DND-41 (cell line): Measurements from ENCODE around the gene PHF20.

ENCODE experiments used
- ATAC-seq: fragments of 200-7000 bp; cut with Tn5 transposase; 3 replicates; pipeline ENCODE4 v1.9.1; 2021; ENCODE audit warnings: low read depth; ENCODE audit not compliant: insufficient read depth
- DNase-seq: peaks from one replicate; pipeline ENCODE4 v3.0.0-alpha.2; 2020
- H2AFZ ChIP-seq: 2 replicates; pipeline ENCODE4 v1.6.0; 2012; ENCODE audit warnings: low read depth, low read length
- H3K27ac ChIP-seq: 2 replicates; pipeline ENCODE4 v1.5.1; 2012; ENCODE audit warnings: low read length, inconsistent platforms
- H3K27me3 ChIP-seq: fragments of 200-600 bp; sonication (generic); 2 replicates; pipeline ENCODE4 v1.6.0; 2012; ENCODE audit warnings: low read length, mild to moderate bottlenecking, inconsistent platforms; ENCODE audit not compliant: insufficient read depth, poor library complexity
- H3K36me3 ChIP-seq: 2 replicates; pipeline ENCODE4 v1.5.1; 2012; ENCODE audit warnings: low read length, inconsistent platforms; ENCODE audit not compliant: insufficient read depth
- H3K4me1 ChIP-seq: 2 replicates; pipeline ENCODE4 v1.5.1; 2012; ENCODE audit warnings: mild to moderate bottlenecking, low read length; ENCODE audit not compliant: insufficient read depth
- H3K4me2 ChIP-seq: 2 replicates; pipeline ENCODE4 v1.6.0; 2012; ENCODE audit warnings: mild to moderate bottlenecking, moderate library complexity, low read length, inconsistent platforms; ENCODE audit not compliant: insufficient read depth
- H3K4me3 ChIP-seq, 2 experiments: fragments of 200-600 bp in 1 of 2; shearing (Covaris generic) in 1 of 2; 2 replicates each; pipeline ENCODE4 v1.5.1; 2012 to 2016; ENCODE audit warnings: inconsistent platforms in 2 of 2, low read length in 2 of 2, mild to moderate bottlenecking in 2 of 2, low read depth in 1 of 2, moderate library complexity in 1 of 2
- H3K79me2 ChIP-seq: 2 replicates; pipeline ENCODE4 v1.6.0; 2012; ENCODE audit warnings: low read length, inconsistent platforms; ENCODE audit not compliant: insufficient read depth
- H3K9ac ChIP-seq: 2 replicates; pipeline ENCODE4 v1.6.0; 2012; ENCODE audit warnings: low read depth, mild to moderate bottlenecking, inconsistent platforms, low read length, moderate library complexity
- H3K9me3 ChIP-seq: 2 replicates; pipeline ENCODE4 v1.5.1; 2012; ENCODE audit warnings: low read length, moderate library complexity, mild to moderate bottlenecking, inconsistent platforms; ENCODE audit not compliant: insufficient read depth, severe bottlenecking
- H4K20me1 ChIP-seq: 2 replicates; pipeline ENCODE4 v1.6.0; 2012; ENCODE audit warnings: low read length; ENCODE audit not compliant: insufficient read depth
- CTCF ChIP-seq: IDR thresholded peaks from 2 replicates; pipeline ENCODE4 v1.5.1; 2012; ENCODE audit warnings: borderline replicate concordance, low read length, moderate library complexity, mild to moderate bottlenecking; ENCODE audit not compliant: poor library complexity, severe bottlenecking; ENCODE audit errors: extremely low read depth
- EZH2 ChIP-seq: IDR thresholded peaks from 3 replicates; pipeline ENCODE4 v1.6.1; 2012; ENCODE audit warnings: borderline replicate concordance, low read depth, mild to moderate bottlenecking, moderate library complexity, low read length, inconsistent platforms; ENCODE audit not compliant: severe bottlenecking

PHF20 gene

GRCh38 chr20:35903843-35904242 is 132.0 kb downstream of the PHF20 start:
- 0 out of 2 replicates have a peak, but pooled peaks cover 4% of the 10 kb centered on the region for H4K20me1 ChIP-seq
- H3K4me1 ChIP-seq, result no peaks in the 10 kb centered on the region
- H3K27me3 ChIP-seq, result no peaks in the 10 kb centered on the region
- H3K36me3 ChIP-seq, result peaks cover 63% of the 10 kb centered on the region
- no peak overlapping the region for H3K27ac ChIP-seq
- peaks cover 3% of the 10 kb centered on the region for H3K79me2 ChIP-seq
- no peak overlapping the region for H2AFZ ChIP-seq
- DNase-seq (no peak), ATAC-seq (no peak)
- no peaks in the 10 kb centered on the region for H3K9me3 ChIP-seq
- no peak for TF ChIP-seq EZH2
- no peak for TF ChIP-seq CTCF
- H3K9ac ChIP-seq, result no peak overlapping the region
- no peak overlapping the region for H3K4me3 ChIP-seq
- H3K4me2 ChIP-seq, result no peak overlapping the region

GRCh38 chr20:35904982-35905663 is 133.3 kb downstream of the PHF20 start:
- Histone ChIP-seq H3K4me3 (no peak overlapping the region), H3K36me3 (peaks cover 58% of the 10 kb centered on the region), H2AFZ (no peak overlapping the region), H3K9ac (no peak overlapping the region), H3K9me3 (no peaks in the 10 kb centered on the region), H3K27me3 (no peaks in the 10 kb centered on the region), H3K27ac (no peak overlapping the region), H3K4me2 (no peak overlapping the region), H3K4me1 (no peaks in the 10 kb centered on the region), H3K79me2 (peaks cover 3% of the 10 kb centered on the region), H4K20me1 (0 out of 2 replicates have a peak, but pooled peaks cover 4% of the 10 kb centered on the region)
- TF ChIP-seq EZH2 (no peak), CTCF (no peak)
- ATAC-seq (no peak), DNase-seq (no peak)

- TF ChIP-seq CTCF (no peak), EZH2 (no peak)
- peaks cover 3% of the 10 kb centered on the region for H3K79me2 ChIP-seq
- no peaks in the 10 kb centered on the region for H3K4me1 ChIP-seq
- no peak for DNase-seq
- no peaks in the 10 kb centered on the region for H3K9me3 ChIP-seq
- no peaks in the 10 kb centered on the region for H3K27me3 ChIP-seq
- no peak overlapping the region for H3K4me3 ChIP-seq
- H3K9ac ChIP-seq, result no peak overlapping the region
- no peak overlapping the region for H2AFZ ChIP-seq
- 0 out of 2 replicates have a peak, but pooled peaks cover 4% of the 10 kb centered on the region for H4K20me1 ChIP-seq
- no peak overlapping the region for H3K27ac ChIP-seq
- no peak overlapping the region for H3K4me2 ChIP-seq
- peaks cover 59% of the 10 kb centered on the region for H3K36me3 ChIP-seq
- no peak for ATAC-seq
Observed at GRCh38 chr20:35907017-35907701, 135.3 kb downstream of the PHF20 start.
